DND-41 (cell line): ENCODE measurements around the gene MED17.
A peak's percentile ranks its signal among the peaks of the same experiment; 100 is the strongest.

Experiments
- ATAC-seq: fragments of 200-7000 bp; cut with Tn5 transposase; 3 replicates; pipeline ENCODE4 v1.9.1; 2021; ENCODE audit warnings: low read depth; ENCODE audit not compliant: insufficient read depth
- DNase-seq: peaks from one replicate; pipeline ENCODE4 v3.0.0-alpha.2; 2020
- H2AFZ ChIP-seq: 2 replicates; pipeline ENCODE4 v1.6.0; 2012; ENCODE audit warnings: low read depth, low read length
- H3K27ac ChIP-seq: 2 replicates; pipeline ENCODE4 v1.5.1; 2012; ENCODE audit warnings: low read length, inconsistent platforms
- H3K27me3 ChIP-seq: fragments of 200-600 bp; sonication (generic); 2 replicates; pipeline ENCODE4 v1.6.0; 2012; ENCODE audit warnings: low read length, mild to moderate bottlenecking, inconsistent platforms; ENCODE audit not compliant: insufficient read depth, poor library complexity
- H3K36me3 ChIP-seq: 2 replicates; pipeline ENCODE4 v1.5.1; 2012; ENCODE audit warnings: low read length, inconsistent platforms; ENCODE audit not compliant: insufficient read depth
- H3K4me1 ChIP-seq: 2 replicates; pipeline ENCODE4 v1.5.1; 2012; ENCODE audit warnings: mild to moderate bottlenecking, low read length; ENCODE audit not compliant: insufficient read depth
- H3K4me2 ChIP-seq: 2 replicates; pipeline ENCODE4 v1.6.0; 2012; ENCODE audit warnings: mild to moderate bottlenecking, moderate library complexity, low read length, inconsistent platforms; ENCODE audit not compliant: insufficient read depth
- H3K4me3 ChIP-seq, 2 experiments: fragments of 200-600 bp in 1 of 2; shearing (Covaris generic) in 1 of 2; 2 replicates each; pipeline ENCODE4 v1.5.1; 2012 to 2016; ENCODE audit warnings: inconsistent platforms in 2 of 2, low read length in 2 of 2, mild to moderate bottlenecking in 2 of 2, low read depth in 1 of 2, moderate library complexity in 1 of 2
- H3K79me2 ChIP-seq: 2 replicates; pipeline ENCODE4 v1.6.0; 2012; ENCODE audit warnings: low read length, inconsistent platforms; ENCODE audit not compliant: insufficient read depth
- H3K9ac ChIP-seq: 2 replicates; pipeline ENCODE4 v1.6.0; 2012; ENCODE audit warnings: low read depth, mild to moderate bottlenecking, inconsistent platforms, low read length, moderate library complexity
- H3K9me3 ChIP-seq: 2 replicates; pipeline ENCODE4 v1.5.1; 2012; ENCODE audit warnings: low read length, moderate library complexity, mild to moderate bottlenecking, inconsistent platforms; ENCODE audit not compliant: insufficient read depth, severe bottlenecking
- H4K20me1 ChIP-seq: 2 replicates; pipeline ENCODE4 v1.6.0; 2012; ENCODE audit warnings: low read length; ENCODE audit not compliant: insufficient read depth
- EZH2 ChIP-seq: IDR thresholded peaks from 3 replicates; pipeline ENCODE4 v1.6.1; 2012; ENCODE audit warnings: borderline replicate concordance, low read depth, mild to moderate bottlenecking, moderate library complexity, low read length, inconsistent platforms; ENCODE audit not compliant: severe bottlenecking
- TF ChIP-seq, protein P1 (sequence below): IDR thresholded peaks from 2 replicates; pipeline ENCODE4 v1.5.1; 2012; ENCODE audit warnings: borderline replicate concordance, low read length, moderate library complexity, mild to moderate bottlenecking; ENCODE audit not compliant: poor library complexity, severe bottlenecking; ENCODE audit errors: extremely low read depth

MED17 gene, protein sequence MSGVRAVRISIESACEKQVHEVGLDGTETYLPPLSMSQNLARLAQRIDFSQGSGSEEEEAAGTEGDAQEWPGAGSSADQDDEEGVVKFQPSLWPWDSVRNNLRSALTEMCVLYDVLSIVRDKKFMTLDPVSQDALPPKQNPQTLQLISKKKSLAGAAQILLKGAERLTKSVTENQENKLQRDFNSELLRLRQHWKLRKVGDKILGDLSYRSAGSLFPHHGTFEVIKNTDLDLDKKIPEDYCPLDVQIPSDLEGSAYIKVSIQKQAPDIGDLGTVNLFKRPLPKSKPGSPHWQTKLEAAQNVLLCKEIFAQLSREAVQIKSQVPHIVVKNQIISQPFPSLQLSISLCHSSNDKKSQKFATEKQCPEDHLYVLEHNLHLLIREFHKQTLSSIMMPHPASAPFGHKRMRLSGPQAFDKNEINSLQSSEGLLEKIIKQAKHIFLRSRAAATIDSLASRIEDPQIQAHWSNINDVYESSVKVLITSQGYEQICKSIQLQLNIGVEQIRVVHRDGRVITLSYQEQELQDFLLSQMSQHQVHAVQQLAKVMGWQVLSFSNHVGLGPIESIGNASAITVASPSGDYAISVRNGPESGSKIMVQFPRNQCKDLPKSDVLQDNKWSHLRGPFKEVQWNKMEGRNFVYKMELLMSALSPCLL

DNA sequence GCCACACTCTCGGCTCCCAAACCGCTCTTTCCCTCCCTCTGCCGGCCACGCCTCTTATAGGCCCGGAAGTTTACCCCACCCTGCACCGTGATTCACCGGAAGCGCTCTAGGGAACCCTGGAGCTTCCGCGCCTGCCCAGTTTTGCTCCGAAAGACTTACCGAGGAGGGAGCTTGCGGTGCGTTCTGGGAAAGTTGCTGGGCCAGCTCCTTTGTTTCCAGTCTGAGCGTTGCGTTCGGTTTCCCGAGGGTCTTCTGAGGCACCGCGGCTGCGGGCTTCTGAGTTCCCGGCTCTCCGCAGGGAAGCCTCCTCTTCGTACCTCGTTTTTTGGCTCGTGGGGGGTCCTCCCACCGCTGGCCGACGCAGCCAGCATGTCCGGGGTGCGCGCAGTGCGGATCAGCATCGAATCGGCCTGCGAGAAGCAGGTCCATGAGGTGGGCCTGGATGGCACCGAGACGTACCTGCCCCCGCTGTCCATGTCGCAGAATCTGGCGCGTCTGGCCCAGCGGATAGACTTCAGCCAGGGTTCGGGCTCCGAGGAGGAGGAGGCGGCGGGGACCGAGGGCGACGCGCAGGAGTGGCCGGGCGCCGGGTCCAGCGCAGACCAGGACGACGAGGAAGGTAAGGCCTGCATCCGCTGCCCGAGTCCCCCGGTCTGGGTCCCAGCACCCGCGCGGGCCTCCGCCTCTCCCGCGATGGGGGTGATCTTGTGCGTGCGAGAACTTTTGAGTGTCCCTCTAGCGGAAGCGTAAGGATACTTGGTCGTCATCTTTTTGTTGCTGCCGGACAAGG is at the start of gene MED17:
TSS of gene MED17 (plus strand) at position 138 of the 790 bp plus-strand sequence. CDS start at position 370, 232 bp downstream.
- Histone ChIP-seq H3K27me3 (no peaks in the 10 kb centered on the region), H3K4me3 (peak within 1 kb of the TSS; percentile 80 to 92), H3K36me3 (peaks cover 45% of the 10 kb centered on the region), H3K9me3 (no peaks in the 10 kb centered on the region), H2AFZ (peak within 1 kb of the TSS; percentile 94), H3K9ac (peak within 1 kb of the TSS; percentile 95), H3K79me2 (peaks cover 60% of the 10 kb centered on the region), H3K4me1 (peaks cover 31% of the 10 kb centered on the region), H4K20me1 (peaks cover 34% of the 10 kb centered on the region), H3K27ac (peak within 1 kb of the TSS; percentile 94), H3K4me2 (peak within 1 kb of the TSS; percentile 91)
- DNase-seq (peak; percentile 94), ATAC-seq (peak; percentile 95)
- TF ChIP-seq EZH2 = no peak
- TF ChIP-seq, protein P1, sequence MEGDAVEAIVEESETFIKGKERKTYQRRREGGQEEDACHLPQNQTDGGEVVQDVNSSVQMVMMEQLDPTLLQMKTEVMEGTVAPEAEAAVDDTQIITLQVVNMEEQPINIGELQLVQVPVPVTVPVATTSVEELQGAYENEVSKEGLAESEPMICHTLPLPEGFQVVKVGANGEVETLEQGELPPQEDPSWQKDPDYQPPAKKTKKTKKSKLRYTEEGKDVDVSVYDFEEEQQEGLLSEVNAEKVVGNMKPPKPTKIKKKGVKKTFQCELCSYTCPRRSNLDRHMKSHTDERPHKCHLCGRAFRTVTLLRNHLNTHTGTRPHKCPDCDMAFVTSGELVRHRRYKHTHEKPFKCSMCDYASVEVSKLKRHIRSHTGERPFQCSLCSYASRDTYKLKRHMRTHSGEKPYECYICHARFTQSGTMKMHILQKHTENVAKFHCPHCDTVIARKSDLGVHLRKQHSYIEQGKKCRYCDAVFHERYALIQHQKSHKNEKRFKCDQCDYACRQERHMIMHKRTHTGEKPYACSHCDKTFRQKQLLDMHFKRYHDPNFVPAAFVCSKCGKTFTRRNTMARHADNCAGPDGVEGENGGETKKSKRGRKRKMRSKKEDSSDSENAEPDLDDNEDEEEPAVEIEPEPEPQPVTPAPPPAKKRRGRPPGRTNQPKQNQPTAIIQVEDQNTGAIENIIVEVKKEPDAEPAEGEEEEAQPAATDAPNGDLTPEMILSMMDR = peak; percentile 61

DNA sequence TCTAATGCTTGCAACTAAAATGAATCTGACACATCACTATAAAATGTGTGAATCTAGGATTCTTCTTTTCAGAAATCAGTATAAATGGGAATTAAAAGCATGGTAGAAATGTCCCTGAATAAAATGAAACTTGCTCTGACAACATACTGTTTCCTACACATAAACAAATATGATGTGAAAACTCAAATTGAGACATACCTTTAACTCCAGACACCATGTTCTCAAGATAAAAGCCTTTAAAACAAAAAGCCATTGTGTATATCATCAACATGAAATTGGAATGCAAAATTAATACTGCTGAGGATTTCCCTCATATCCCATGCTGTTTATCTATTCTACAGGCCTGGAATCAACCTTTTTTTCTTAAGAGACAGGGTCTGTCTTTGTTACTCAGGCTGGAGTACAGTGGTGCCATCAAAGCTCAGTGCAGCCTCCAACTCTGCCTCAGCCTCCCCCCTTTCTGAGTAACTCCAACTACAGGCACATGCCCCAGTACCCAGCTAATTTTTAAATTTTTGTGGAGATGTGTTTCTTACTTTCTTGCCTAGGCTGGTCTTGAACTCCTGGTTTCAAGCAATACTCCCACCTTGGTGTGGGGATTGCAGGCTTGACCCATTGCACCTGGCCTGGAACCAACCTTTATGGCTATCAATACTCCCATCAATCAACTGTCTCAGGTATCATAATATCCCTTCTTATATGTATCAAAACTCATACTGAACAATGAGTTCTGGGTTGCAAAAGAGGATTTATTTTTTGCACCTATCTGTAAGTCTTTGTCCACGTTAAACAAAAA is 49.5 kb upstream of the MED17 start:
- peaks cover 64% of the 10 kb centered on the region for H4K20me1 ChIP-seq
- H2AFZ ChIP-seq = no peak overlapping the region
- H3K27me3 ChIP-seq = no peaks in the 10 kb centered on the region
- no peak overlapping the region for H3K4me3 ChIP-seq
- H3K36me3 ChIP-seq = peaks cover 100% of the 10 kb centered on the region
- ATAC-seq = peak; percentile 46; the same call in 2 of the 3 replicates
- H3K4me1 ChIP-seq = peaks cover 53% of the 10 kb centered on the region
- H3K9me3 ChIP-seq = no peaks in the 10 kb centered on the region
- no peak overlapping the region for H3K9ac ChIP-seq
- peak overlapping the region; percentile 71; the same call in 1 of the 2 replicates for H3K4me2 ChIP-seq
- TF ChIP-seq, protein P1 = no peak
- TF ChIP-seq EZH2 = no peak
- DNase-seq = no peak
- no peak overlapping the region for H3K27ac ChIP-seq
- H3K79me2 ChIP-seq = peaks cover 72% of the 10 kb centered on the region

DNA sequence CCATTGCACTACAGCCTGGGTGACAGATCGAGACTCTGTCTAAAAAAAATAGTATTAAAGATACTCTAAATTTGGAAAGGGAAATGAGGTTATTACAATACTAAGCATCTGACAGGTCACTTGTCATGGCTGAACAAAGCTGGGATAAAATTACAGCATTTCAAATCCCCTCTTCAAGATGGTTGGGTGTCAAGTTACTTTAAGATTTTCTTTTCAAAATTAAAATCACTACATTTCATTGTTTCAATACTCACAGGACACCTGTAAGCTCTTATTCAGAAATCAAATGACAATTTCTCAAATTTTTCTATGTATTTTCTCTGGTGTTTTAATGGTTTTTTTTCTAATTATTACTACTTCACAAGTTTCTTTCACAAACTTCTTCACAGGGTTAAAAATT is 48.5 kb upstream of the MED17 start:
- Histone ChIP-seq H3K4me1 (peaks cover 59% of the 10 kb centered on the region), H3K79me2 (peaks cover 82% of the 10 kb centered on the region)

More for the DNA sequence above, 48.5 kb upstream of the MED17 start:
- Histone ChIP-seq H4K20me1 (peaks cover 69% of the 10 kb centered on the region), H3K27ac (no peak overlapping the region), H3K27me3 (no peaks in the 10 kb centered on the region), H2AFZ (no peak overlapping the region), H3K4me3 (no peak overlapping the region), H3K9ac (no peak overlapping the region), H3K4me2 (peak overlapping the region; percentile 71; the same call in 1 of the 2 replicates), H3K36me3 (peaks cover 96% of the 10 kb centered on the region), H3K9me3 (no peaks in the 10 kb centered on the region)
- TF ChIP-seq EZH2 = no peak
- TF ChIP-seq, protein P1 = no peak
- ATAC-seq = no peak
- no peak for DNase-seq
